Measurements from ENCODE around the gene TRIP13.

Gene TRIP13

GRCh38 chr5:945691-946551 lies 53.2 kb downstream of the TRIP13 start:
- H3K79me2 ChIP-seq = no peaks in the 10 kb centered on the region
- peak overlapping the region; percentile 50 for H2AFZ ChIP-seq
- TF ChIP-seq CTCF (IDR thresholded peaks at IDR 0.05) = no peak
- H3K9me3 ChIP-seq (ENCODE audit: control insufficient read depth, low read length) = no peaks in the 10 kb centered on the region
- H3K27me3 ChIP-seq (ENCODE audit: control insufficient read depth, insufficient read depth, low read length) = no peaks in the 10 kb centered on the region
- H3K36me3 ChIP-seq (ENCODE audit: control insufficient read depth, insufficient read depth, low read length) = no peaks in the 10 kb centered on the region
- peaks cover 5% of the 10 kb centered on the region for H3K4me1 ChIP-seq
- no peak overlapping the region for H3K4me3 ChIP-seq (ENCODE audit: low read depth, low read length)
- no peak overlapping the region for H3K4me2 ChIP-seq (ENCODE audit: low read length)
- no peak overlapping the region for H3K27ac ChIP-seq
- H3K9ac ChIP-seq = no peak overlapping the region

GRCh38 chr5:946720-947625 lies 54.3 kb downstream of the TRIP13 start:
- Histone ChIP-seq H3K4me1 (peaks cover 5% of the 10 kb centered on the region), H2AFZ (no peak overlapping the region), H3K79me2 (no peaks in the 10 kb centered on the region), H3K27ac (no peak overlapping the region), H3K4me3 (ENCODE audit: low read depth, low read length) (no peak overlapping the region), H3K9ac (no peak overlapping the region), H3K4me2 (ENCODE audit: low read length) (no peak overlapping the region), H3K36me3 (ENCODE audit: control insufficient read depth, insufficient read depth, low read length) (no peaks in the 10 kb centered on the region), H3K27me3 (ENCODE audit: control insufficient read depth, insufficient read depth, low read length) (no peaks in the 10 kb centered on the region), H3K9me3 (ENCODE audit: control insufficient read depth, low read length) (no peaks in the 10 kb centered on the region)
- TF ChIP-seq CTCF (IDR thresholded peaks at IDR 0.05) = no peak

GRCh38 chr5:947626-948471 lies 55.2 kb downstream of the TRIP13 start:
- Histone ChIP-seq H2AFZ (no peak overlapping the region), H3K9me3 (ENCODE audit: control insufficient read depth, low read length) (no peaks in the 10 kb centered on the region), H3K4me2 (ENCODE audit: low read length) (no peak overlapping the region), H3K79me2 (no peaks in the 10 kb centered on the region), H3K27me3 (ENCODE audit: control insufficient read depth, insufficient read depth, low read length) (no peaks in the 10 kb centered on the region), H3K36me3 (ENCODE audit: control insufficient read depth, insufficient read depth, low read length) (no peaks in the 10 kb centered on the region), H3K27ac (no peak overlapping the region), H3K9ac (no peak overlapping the region), H3K4me3 (ENCODE audit: low read depth, low read length) (no peak overlapping the region), H3K4me1 (peaks cover 5% of the 10 kb centered on the region)
- no peak for TF ChIP-seq CTCF (IDR thresholded peaks at IDR 0.05)

- Histone ChIP-seq H2AFZ (no peak overlapping the region), H3K9me3 (ENCODE audit: control insufficient read depth, low read length) (no peaks in the 10 kb centered on the region), H3K27me3 (ENCODE audit: control insufficient read depth, insufficient read depth, low read length) (no peaks in the 10 kb centered on the region), H3K27ac (no peak overlapping the region), H3K9ac (no peak overlapping the region), H3K4me1 (peaks cover 5% of the 10 kb centered on the region), H3K4me3 (ENCODE audit: low read depth, low read length) (no peak overlapping the region), H3K36me3 (ENCODE audit: control insufficient read depth, insufficient read depth, low read length) (no peaks in the 10 kb centered on the region), H3K4me2 (ENCODE audit: low read length) (no peak overlapping the region), H3K79me2 (no peaks in the 10 kb centered on the region)
- no peak for TF ChIP-seq CTCF (IDR thresholded peaks at IDR 0.05)
These were observed 56.0 kb downstream of the TRIP13 start for GRCh38 chr5:948472-949274.

Data from parathyroid adenoma (tissue), 2 donors.